Heart left ventricle (tissue), 16 donors: ENCODE results near the gene VAT1. TPM values are rescaled to one million over a fixed set of nuclear protein-coding genes. Genes with fewer than 3 reads are reported as not detected.
A peak's percentile ranks its signal among the peaks of the same experiment; 100 is the strongest.

ENCODE experiments used
- ATAC-seq, 4 donors: fragments of 200-7000 bp; cut with Tn5 transposase; one replicate each; pipeline ENCODE4 v1.9.1; 2020 to 2022; ENCODE audit warnings: moderate library complexity in 4 of 4, mild to moderate bottlenecking in 3 of 4, moderate number of reproducible peaks in 1 of 4
- DNase-seq, 5 donors: peaks; one replicate each; pipeline ENCODE4 v3.0.0-alpha.2; 2020
- H3K27ac ChIP-seq, 12 donors: fragments of 200-600 bp; sonication (generic) in 4 of 12; one replicate each; pipeline versions ENCODE4 v1.5.0 to v1.8.0; 2016 to 2022; ENCODE audit warnings: mild to moderate bottlenecking in 2 of 12
- H3K27me3 ChIP-seq, 9 donors: fragments of 200-600 bp; sonication (generic) in 2 of 9; one replicate each; pipeline versions ENCODE4 v1.5.1 to v1.8.0; 2016 to 2022; ENCODE audit warnings: mild to moderate bottlenecking in 3 of 9
- H3K36me3 ChIP-seq, 9 donors: fragments of 200-600 bp; sonication (generic) in 2 of 9; one replicate each; pipeline versions ENCODE4 v1.5.0 to v1.8.0; 2018 to 2022; ENCODE audit warnings: mild to moderate bottlenecking in 2 of 9
- H3K4me1 ChIP-seq, 12 donors: fragments of 200-600 bp; sonication (generic) in 4 of 12; one replicate each; pipeline versions ENCODE4 v1.5.0 to v1.8.0; 2016 to 2022; ENCODE audit warnings: mild to moderate bottlenecking in 3 of 12
- H3K4me3 ChIP-seq, 12 donors: fragments of 200-600 bp; sonication (generic) in 4 of 12; one replicate each; pipeline versions ENCODE4 v1.5.0 to v1.8.0; 2017 to 2022; ENCODE audit warnings: mild to moderate bottlenecking in 9 of 12, moderate library complexity in 4 of 12
- H3K9me3 ChIP-seq, 12 donors: fragments of 200-600 bp; sonication (generic) in 4 of 12; one replicate each; pipeline versions ENCODE4 v1.5.0 to v1.8.0; 2016 to 2022; ENCODE audit warnings: mild to moderate bottlenecking in 1 of 12
- POLR2A ChIP-seq, 2 donors: fragments of 450-650 bp; IDR thresholded peaks; one replicate each; pipeline ENCODE4 v1.6.1; 2017; ENCODE audit warnings: antibody characterized with exemption in 2 of 2, mild to moderate bottlenecking in 2 of 2, moderate library complexity in 2 of 2
- WGBS, 4 donors: extraction: QIAGEN DNeasy Blood & Tissue Kit in 2 of 4; methylation state at CpG; one replicate each; pipeline versions ENCODE4 v1.1.5 to v1.1.7; 2013 to 2018; 5-methylcytosine and 5-hydroxymethylcytosine counted together
- intact Hi-C, 10 donors: fragments of 100-400 bp; cut with DNase I; formaldehyde crosslinking; loops; one replicate each; pipeline versions ENCODE4 v1.11.1 to v1.14.2; 2022
- polyA plus RNA-seq, 2 donors: library from polyadenylated mRNA; stranded (reverse); fragments of 200-250 nt; gene quantifications; one replicate each; pipeline ENCODE4 v1.2.3, GENCODE V29; 2013
- total RNA-seq, 9 donors: library from RNA; depleted of rRNA in 2 of 9; stranded (reverse); fragments of >200 nt in 2 of 9; fragmentation: NEBNext Ultra II Directional in 3 of 9; extraction: Animal tissue kit (Norgen Biotek cat#: 25700) in 3 of 9; gene quantifications; one replicate each; pipeline versions ENCODE4 v1.1.0 to v1.2.4, GENCODE V29; 2016 to 2023
- TF ChIP-seq, protein P1 (sequence below), 12 donors: fragments of 200-600 bp; sonication (generic) in 4 of 12; IDR thresholded peaks; one replicate each; pipeline versions ENCODE4 v1.5.0 to v1.8.0; 2018 to 2022; ENCODE audit warnings: antibody characterized with exemption in 12 of 12, mild to moderate bottlenecking in 5 of 12
- donor health status: ischemic (EF 13 %, LVEDD 7.1; RV severe dilation, severe dysfunction).
- donor health status: healthy with polysubstance abuse.
- donor health status: DM: no; HTN: yes; CAD: no.
- donor health status: DM: no; HTN: no; CAD: no.
- donor health status: ischemic (EF 25% LVEDD 6.9; RV normal size, moderate dysfunction).
- donor health status: ischemic (EF 25% LVEDD 5.7; RV mildly dilated, moderate dysfunction).
- donor health status: healthy.
- donor health status: DM: yes; HTN: yes; CAD: no.
- donor health status: ischemic (EF 35%, LVEDD 5.7; RV mildly dilated, moderate dysfunction).
- donor health status: nonischemic (EF 11% LVEDD 7.7; RV severe dilation, severe dysfunction).
- donor health status: DM: yes; HTN: yes; CAD: no.
- donor health status: PGD.
- donor health status: ischemic (EF 29% LVEDD 5.4; RV normal size, mild dysfunction).
- donor health status: nonischemic (EF 23%, LVEDD 6.1; RV moderate dilation, normal function).

Gene VAT1
- total and polyA plus RNA-seq, 11 donors = 64.5 to 138 (median 92.0) TPM

DNA sequence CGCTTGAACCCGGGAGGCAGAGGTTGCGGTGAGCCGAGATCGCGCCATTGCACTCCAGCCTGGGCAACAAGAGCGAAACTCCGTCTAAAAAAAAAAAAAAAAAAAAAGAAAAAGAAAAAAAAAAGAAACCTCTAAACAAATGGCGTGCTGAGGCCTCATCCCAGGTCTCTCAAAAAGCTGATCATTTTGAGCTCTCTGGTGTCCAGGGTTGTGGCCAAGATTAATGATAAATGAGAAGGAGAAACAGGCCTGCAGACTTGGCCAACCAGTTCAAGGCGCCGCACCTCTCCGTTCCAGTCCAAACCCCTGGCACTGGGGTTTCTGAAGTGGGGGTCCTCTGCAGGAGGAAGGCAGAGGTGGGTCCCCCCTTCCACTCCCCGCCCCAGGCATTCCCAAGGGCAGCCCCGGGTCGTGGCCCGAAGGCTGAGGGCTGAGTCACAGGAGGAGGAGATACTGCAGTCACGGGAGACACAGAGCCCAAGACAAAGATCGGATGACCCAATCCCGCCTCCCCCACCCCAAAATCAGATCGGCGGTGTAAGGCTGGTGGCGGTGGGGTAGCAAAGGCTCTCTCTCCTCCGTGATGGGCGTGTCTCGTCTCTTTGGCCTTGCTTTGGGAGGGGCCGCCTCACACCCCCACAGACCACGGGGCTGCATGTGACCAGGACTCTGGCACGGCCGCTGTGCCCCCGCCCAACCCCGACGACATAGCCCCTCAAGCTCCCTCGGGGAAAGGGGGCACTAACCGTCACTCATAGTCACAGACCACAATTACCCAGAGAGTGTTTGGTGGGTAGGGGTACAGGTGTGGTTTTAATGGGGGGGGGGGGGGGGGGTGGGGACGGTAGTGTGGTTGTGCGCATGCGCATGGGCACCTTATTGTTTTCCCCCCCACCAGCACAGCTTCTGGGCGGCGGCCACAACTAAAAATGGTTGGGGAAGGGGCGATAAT lies 1.1 kb downstream of the VAT1 start:
- 13 to 33% (median 22%) methylated on average over 27 to 39 of the region's 40 CpGs for WGBS, 4 donors
- Histone ChIP-seq H3K36me3 (peaks cover 0 to 27% (median 20%) of the 10 kb centered on the region in 9 donors), H3K4me3 (peak overlapping the region; percentile 71 to 100 (median 94)), H3K27me3 (no peaks in the 10 kb centered on the region), H3K4me1 (peaks cover 0 to 58% (median 44%) of the 10 kb centered on the region in 12 donors), H3K9me3 (no peaks in the 10 kb centered on the region), H3K27ac (peak overlapping the region; percentile 79 to 95 (median 90))
- intact Hi-C loops = loop anchor here in 7 of 10 donors (5.0 to 10.0 kb wide), 10 partner anchors 104 to 314 kb away; partner anchors contain the start of genes BRCA1 (in 5 of the 7), NBR1 (in 2 of the 7) and TMEM106A (in 2 of the 7)
- DNase-seq (peak; percentile 74 to 82 (median 79)), ATAC-seq (peak; percentile 20 to 47 (median 29))
- TF ChIP-seq, protein P1, sequence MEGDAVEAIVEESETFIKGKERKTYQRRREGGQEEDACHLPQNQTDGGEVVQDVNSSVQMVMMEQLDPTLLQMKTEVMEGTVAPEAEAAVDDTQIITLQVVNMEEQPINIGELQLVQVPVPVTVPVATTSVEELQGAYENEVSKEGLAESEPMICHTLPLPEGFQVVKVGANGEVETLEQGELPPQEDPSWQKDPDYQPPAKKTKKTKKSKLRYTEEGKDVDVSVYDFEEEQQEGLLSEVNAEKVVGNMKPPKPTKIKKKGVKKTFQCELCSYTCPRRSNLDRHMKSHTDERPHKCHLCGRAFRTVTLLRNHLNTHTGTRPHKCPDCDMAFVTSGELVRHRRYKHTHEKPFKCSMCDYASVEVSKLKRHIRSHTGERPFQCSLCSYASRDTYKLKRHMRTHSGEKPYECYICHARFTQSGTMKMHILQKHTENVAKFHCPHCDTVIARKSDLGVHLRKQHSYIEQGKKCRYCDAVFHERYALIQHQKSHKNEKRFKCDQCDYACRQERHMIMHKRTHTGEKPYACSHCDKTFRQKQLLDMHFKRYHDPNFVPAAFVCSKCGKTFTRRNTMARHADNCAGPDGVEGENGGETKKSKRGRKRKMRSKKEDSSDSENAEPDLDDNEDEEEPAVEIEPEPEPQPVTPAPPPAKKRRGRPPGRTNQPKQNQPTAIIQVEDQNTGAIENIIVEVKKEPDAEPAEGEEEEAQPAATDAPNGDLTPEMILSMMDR (IDR thresholded peaks at IDR 0.05) = no peak
- TF ChIP-seq POLR2A (IDR thresholded peaks at IDR 0.05) = peak in 1 of 2 donors; percentile 27

DNA sequence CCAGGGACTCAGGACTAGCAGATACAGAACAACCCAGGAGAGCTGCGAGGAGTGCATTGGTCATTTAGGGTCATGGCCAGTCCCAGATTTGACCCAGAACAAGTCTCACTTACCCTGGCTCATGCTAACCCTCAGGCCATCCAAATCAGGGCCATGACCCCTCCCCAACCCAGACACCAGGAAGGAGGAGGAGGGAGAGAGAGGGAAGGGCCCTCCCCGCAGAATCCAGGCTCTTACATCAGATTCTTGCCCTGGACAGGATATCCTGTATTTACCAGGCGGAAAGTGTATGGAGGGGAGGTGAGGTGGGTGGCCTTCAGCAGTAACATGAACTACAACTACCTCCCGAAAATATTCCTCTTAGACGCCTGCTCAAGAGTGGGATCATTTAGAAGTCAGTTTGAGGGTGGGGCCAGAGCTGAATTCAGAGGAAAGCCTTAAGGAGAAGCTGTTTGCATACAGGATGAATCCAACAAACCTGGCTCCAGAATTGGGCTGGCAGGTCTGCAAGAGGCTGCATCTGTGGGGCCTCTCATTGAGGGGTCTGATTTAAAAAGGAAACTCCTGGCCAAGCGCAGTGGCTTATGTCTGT lies 2.1 kb downstream of the VAT1 start:
- Histone ChIP-seq H3K4me1 (peaks cover 0 to 67% (median 52%) of the 10 kb centered on the region in 12 donors), H3K9me3 (no peaks in the 10 kb centered on the region), H3K27me3 (no peaks in the 10 kb centered on the region), H3K4me3 (peak overlapping the region in 9 of 12 donors; percentile 71 to 100 (median 90)), H3K36me3 (peaks cover 0 to 37% (median 24%) of the 10 kb centered on the region in 9 donors), H3K27ac (peak overlapping the region in 11 of 12 donors; percentile 60 to 95 (median 90))
- TF ChIP-seq, protein P1 (IDR thresholded peaks at IDR 0.05) = no peak
- no peak for TF ChIP-seq POLR2A (IDR thresholded peaks at IDR 0.05)
- WGBS, 4 donors = 50 to 61% (median 56%) methylated on average over 6 of the region's 6 CpGs
- DNase-seq (peak in 2 of 5 donors; percentile 38 to 41), ATAC-seq (peak in 1 of 4 donors; percentile 38)
- intact Hi-C loops = loop anchor here in 7 of 10 donors (5.0 to 10.0 kb wide), 10 partner anchors 105 to 315 kb away; partner anchors contain the start of genes BRCA1 (in 5 of the 7), NBR1 (in 2 of the 7) and TMEM106A (in 2 of the 7)

DNA sequence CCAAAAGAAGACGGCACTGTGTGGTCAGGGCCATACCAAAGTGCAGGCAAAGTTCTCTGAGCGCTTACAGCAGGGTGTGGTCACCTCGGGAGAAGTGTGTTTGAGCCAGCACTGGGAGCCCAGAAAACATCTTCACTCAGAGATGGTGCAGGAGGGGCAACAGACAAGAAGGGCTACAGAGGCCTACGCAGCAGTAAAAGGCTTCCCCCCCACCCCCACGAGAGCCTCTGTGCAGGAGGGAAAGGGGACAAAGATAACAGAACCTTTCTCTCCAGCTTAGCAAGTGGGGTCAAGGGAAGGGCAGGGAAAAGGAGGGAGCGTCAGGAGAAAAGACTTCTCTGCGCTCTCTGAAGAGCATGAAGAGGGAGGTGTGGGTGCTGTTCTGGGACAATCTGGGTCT lies 2.8 kb downstream of the VAT1 start:
- DNase-seq = no peak
- WGBS, 4 donors = 28 to 33% (median 30%) methylated on average over 7 of the region's 7 CpGs
- H3K27me3 ChIP-seq = no peaks in the 10 kb centered on the region
- H3K4me3 ChIP-seq = peak overlapping the region in 7 of 12 donors; percentile 5 to 94 (median 83)
- H3K36me3 ChIP-seq = peaks cover 0 to 43% (median 26%) of the 10 kb centered on the region in 9 donors
- TF ChIP-seq, protein P1 (IDR thresholded peaks at IDR 0.05) = no peak
- TF ChIP-seq POLR2A (IDR thresholded peaks at IDR 0.05) = no peak
- H3K9me3 ChIP-seq = no peaks in the 10 kb centered on the region
- intact Hi-C loops = loop anchor here in 2 of 10 donors (5.0 to 10.0 kb wide), 2 partner anchors 135 to 148 kb away; no protein-coding TSS in a partner anchor
- H3K27ac ChIP-seq = peak overlapping the region; percentile 13 to 95 (median 90)
- H3K4me1 ChIP-seq = peaks cover 1 to 70% (median 55%) of the 10 kb centered on the region in 12 donors
- no peak for ATAC-seq
